Brain microvascular endothelial cell (primary cell): ENCODE measurements around the gene TRIM38.
"Not testable (repeated sequence)": the region's sequence is repeated elsewhere in the genome, so short reads cannot be mapped to it uniquely, and the experiment has no call there.

Source experiments
- DNase-seq: peaks from one replicate; pipeline ENCODE4 v3.0.0-alpha.2; 2020
- H3K27ac ChIP-seq: fragments of 250-450 bp; sonication (Bioruptor Pico); 2 replicates; pipeline ENCODE4 v1.5.1; 2020; ENCODE audit warnings: mild to moderate bottlenecking, moderate library complexity
- H3K27me3 ChIP-seq: fragments of 250-450 bp; sonication (Bioruptor Pico); replicated peaks from 2 replicates; pipeline ENCODE4 v1.5.1; 2020; ENCODE audit warnings: mild to moderate bottlenecking
- H3K36me3 ChIP-seq: fragments of 250-450 bp; sonication (Bioruptor Pico); replicated peaks from 2 replicates; pipeline ENCODE4 v1.5.1; 2020; ENCODE audit warnings: mild to moderate bottlenecking
- H3K4me3 ChIP-seq: 2 replicates; pipeline ENCODE4 v1.5.1; 2011; ENCODE audit warnings: low read depth, mild to moderate bottlenecking, control low read depth, low read length, moderate library complexity
- CTCF ChIP-seq: IDR thresholded peaks from 2 replicates; pipeline ENCODE4 v1.5.1; 2011; ENCODE audit warnings: low read depth, mild to moderate bottlenecking, moderate library complexity, low read length, control low read depth, inconsistent platforms; ENCODE audit errors: missing control alignments
- in situ Hi-C: cut with HindIII; loops from 2 replicates; pipeline ENCODE4 v1.10.0; 2017; ENCODE audit warnings: low sequenced_read_pairs, low pct_ligation_motif_present

The TRIM38 gene

GRCh38 chr6:25928562-25929324, 33.9 kb upstream of the TRIM38 start:
- no peak for DNase-seq
- in situ Hi-C loops, result no loop called here
- H3K36me3 ChIP-seq, result no peaks in the 10 kb centered on the region
- no peak overlapping the region for H3K4me3 ChIP-seq
- H3K27ac ChIP-seq, result no peak overlapping the region
- H3K27me3 ChIP-seq, result no peaks in the 10 kb centered on the region
- TF ChIP-seq CTCF, result no peak

GRCh38 chr6:25929785-25930184, 32.8 kb upstream of the TRIM38 start:
- H3K36me3 ChIP-seq, H3K4me3 ChIP-seq, H3K27ac ChIP-seq, H3K27me3 ChIP-seq, in situ Hi-C loops, DNase-seq: not testable (repeated sequence)

GRCh38 chr6:25930532-25931410, 31.8 kb upstream of the TRIM38 start, which contains the start of gene SLC17A2:
Gene SLC17A2, minus strand, starts transcription at chr6:25930691. Its CDS starts 4,895 bp downstream, at chr6:25925796.
- in situ Hi-C loops, result no loop called here
- TF ChIP-seq CTCF, result no peak
- no peak for DNase-seq
- Histone ChIP-seq H3K27ac (no peak within 1 kb of the TSS), H3K27me3 (no peaks in the 10 kb centered on the region), H3K4me3 (no peak within 1 kb of the TSS), H3K36me3 (no peaks in the 10 kb centered on the region)

GRCh38 chr6:25931411-25931709, 31.2 kb upstream of the TRIM38 start:
- H3K36me3 ChIP-seq, result no peaks in the 10 kb centered on the region
- no peak overlapping the region for H3K27ac ChIP-seq
- in situ Hi-C loops, result no loop called here
- no peak for TF ChIP-seq CTCF
- H3K4me3 ChIP-seq, result no peak overlapping the region
- no peaks in the 10 kb centered on the region for H3K27me3 ChIP-seq
- no peak for DNase-seq

- Histone ChIP-seq H3K4me3 (no peak overlapping the region), H3K27ac (no peak overlapping the region), H3K27me3 (no peaks in the 10 kb centered on the region), H3K36me3 (no peaks in the 10 kb centered on the region)
- no peak for DNase-seq
- no peak for TF ChIP-seq CTCF
- in situ Hi-C loops, result no loop called here
These were observed 28.4 kb upstream of the TRIM38 start for GRCh38 chr6:25934156-25934555.

- Histone ChIP-seq H3K36me3 (no peaks in the 10 kb centered on the region), H3K27me3 (no peaks in the 10 kb centered on the region), H3K4me3 (no peak overlapping the region), H3K27ac (no peak overlapping the region)
- DNase-seq, result no peak
- in situ Hi-C loops, result no loop called here
- TF ChIP-seq CTCF, result no peak
These were observed 27.8 kb upstream of the TRIM38 start for GRCh38 chr6:25934735-25935313.
